ENCODE measurements around the gene PNKD.

- TF ChIP-seq CTCF (IDR thresholded peaks at IDR 0.05) (no peak), POLR2A (IDR thresholded peaks at IDR 0.05) (no peak), POLR2AphosphoS5 (IDR thresholded peaks at IDR 0.05) (no peak), EP300 (IDR thresholded peaks at IDR 0.05) (no peak)
Observed at GRCh38 chr2:218364196-218364595, 93.9 kb downstream of the PNKD start.

Data from stomach (tissue), 4 donors.